ENCODE results near the gene LY86.

LY86 gene

DNA sequence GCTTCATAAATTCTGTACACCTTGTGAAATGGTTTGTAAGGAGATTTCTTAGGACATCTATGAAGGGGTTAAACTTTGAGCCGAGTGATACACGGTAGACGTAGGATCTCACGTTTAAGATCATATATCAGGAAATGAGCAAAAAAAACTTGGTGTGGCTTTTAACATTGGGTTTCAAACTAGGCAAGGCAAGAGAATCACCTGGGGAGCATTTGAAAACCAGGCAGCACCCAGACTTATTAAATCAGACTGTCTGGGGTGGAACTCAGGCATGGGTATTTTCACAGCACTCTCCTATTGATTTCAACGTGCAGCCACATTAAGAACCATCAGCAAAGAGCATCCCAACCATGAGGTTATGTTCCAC, 26.4 kb downstream of the LY86 start:
- Histone ChIP-seq H3K36me3 (ENCODE audit: control insufficient read depth, low read length) (peaks cover 20% of the 10 kb centered on the region), H3K9me2 (replicated peaks; ENCODE audit: control insufficient read depth, low read length) (no peaks in the 10 kb centered on the region), H4K20me1 (ENCODE audit: control insufficient read depth, insufficient read depth, low read depth, low read length) (no peaks in the 10 kb centered on the region), H3K79me2 (ENCODE audit: control insufficient read depth, low read length) (no peaks in the 10 kb centered on the region), H3K4me3 (ENCODE audit: low read length) (no peak overlapping the region), H3K27ac (ENCODE audit: low read depth, low read length) (no peak overlapping the region), H3K4me1 (ENCODE audit: control insufficient read depth, low read length) (peaks cover 11% of the 10 kb centered on the region), H3K4me2 (ENCODE audit: low read length) (no peak overlapping the region), H3F3A (ENCODE audit: control insufficient read depth, insufficient read depth) (no peaks in the 10 kb centered on the region; the same call in 1 of the 2 replicates), H3K27me3 (ENCODE audit: control insufficient read depth, low read length) (no peaks in the 10 kb centered on the region), H3K9me3 (ENCODE audit: control insufficient read depth, insufficient read depth, low read length) (peaks cover 12% of the 10 kb centered on the region)
- TF ChIP-seq, protein P1, sequence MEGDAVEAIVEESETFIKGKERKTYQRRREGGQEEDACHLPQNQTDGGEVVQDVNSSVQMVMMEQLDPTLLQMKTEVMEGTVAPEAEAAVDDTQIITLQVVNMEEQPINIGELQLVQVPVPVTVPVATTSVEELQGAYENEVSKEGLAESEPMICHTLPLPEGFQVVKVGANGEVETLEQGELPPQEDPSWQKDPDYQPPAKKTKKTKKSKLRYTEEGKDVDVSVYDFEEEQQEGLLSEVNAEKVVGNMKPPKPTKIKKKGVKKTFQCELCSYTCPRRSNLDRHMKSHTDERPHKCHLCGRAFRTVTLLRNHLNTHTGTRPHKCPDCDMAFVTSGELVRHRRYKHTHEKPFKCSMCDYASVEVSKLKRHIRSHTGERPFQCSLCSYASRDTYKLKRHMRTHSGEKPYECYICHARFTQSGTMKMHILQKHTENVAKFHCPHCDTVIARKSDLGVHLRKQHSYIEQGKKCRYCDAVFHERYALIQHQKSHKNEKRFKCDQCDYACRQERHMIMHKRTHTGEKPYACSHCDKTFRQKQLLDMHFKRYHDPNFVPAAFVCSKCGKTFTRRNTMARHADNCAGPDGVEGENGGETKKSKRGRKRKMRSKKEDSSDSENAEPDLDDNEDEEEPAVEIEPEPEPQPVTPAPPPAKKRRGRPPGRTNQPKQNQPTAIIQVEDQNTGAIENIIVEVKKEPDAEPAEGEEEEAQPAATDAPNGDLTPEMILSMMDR (IDR thresholded peaks at IDR 0.05; ENCODE audit: low read depth, low read length, poor library complexity, severe bottlenecking) = no peak

DNA sequence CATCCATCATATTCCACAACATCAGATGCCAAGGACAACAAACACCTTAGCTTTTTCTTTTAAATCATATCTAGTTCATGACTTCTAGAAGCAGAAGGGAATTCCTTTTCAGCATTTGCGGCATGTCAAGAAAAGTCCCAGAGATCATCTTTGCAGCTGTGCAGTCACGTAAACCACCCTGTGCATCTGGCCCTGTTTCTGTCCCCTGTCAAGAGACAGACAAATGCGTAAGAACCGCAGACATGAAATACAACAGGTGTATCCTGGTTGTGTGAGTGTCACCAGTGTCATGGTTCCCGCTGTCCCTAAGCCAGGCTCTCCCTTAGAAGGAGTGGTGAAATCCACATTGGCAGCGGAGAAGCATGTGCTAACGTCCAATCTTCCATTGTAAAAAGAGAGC, 28.1 kb downstream of the LY86 start:
- Histone ChIP-seq H3K9me2 (replicated peaks; ENCODE audit: control insufficient read depth, low read length) (no peaks in the 10 kb centered on the region), H3K4me3 (ENCODE audit: low read length) (no peak overlapping the region), H4K20me1 (ENCODE audit: control insufficient read depth, insufficient read depth, low read depth, low read length) (no peaks in the 10 kb centered on the region), H3F3A (ENCODE audit: control insufficient read depth, insufficient read depth) (no peaks in the 10 kb centered on the region), H3K9me3 (ENCODE audit: control insufficient read depth, insufficient read depth, low read length) (peaks cover 9% of the 10 kb centered on the region), H3K4me1 (ENCODE audit: control insufficient read depth, low read length) (no peaks in the 10 kb centered on the region), H3K4me2 (ENCODE audit: low read length) (no peak overlapping the region), H3K36me3 (ENCODE audit: control insufficient read depth, low read length) (peaks cover 10% of the 10 kb centered on the region), H3K27me3 (ENCODE audit: control insufficient read depth, low read length) (no peaks in the 10 kb centered on the region), H3K79me2 (ENCODE audit: control insufficient read depth, low read length) (no peaks in the 10 kb centered on the region), H3K27ac (ENCODE audit: low read depth, low read length) (no peak overlapping the region)
- no peak for TF ChIP-seq EZH2phosphoT487 (IDR thresholded peaks at IDR 0.05; ENCODE audit: borderline replicate concordance, low read length)
- TF ChIP-seq, protein P1 (IDR thresholded peaks at IDR 0.05; ENCODE audit: low read depth, low read length, poor library complexity, severe bottlenecking) = no peak

DNA sequence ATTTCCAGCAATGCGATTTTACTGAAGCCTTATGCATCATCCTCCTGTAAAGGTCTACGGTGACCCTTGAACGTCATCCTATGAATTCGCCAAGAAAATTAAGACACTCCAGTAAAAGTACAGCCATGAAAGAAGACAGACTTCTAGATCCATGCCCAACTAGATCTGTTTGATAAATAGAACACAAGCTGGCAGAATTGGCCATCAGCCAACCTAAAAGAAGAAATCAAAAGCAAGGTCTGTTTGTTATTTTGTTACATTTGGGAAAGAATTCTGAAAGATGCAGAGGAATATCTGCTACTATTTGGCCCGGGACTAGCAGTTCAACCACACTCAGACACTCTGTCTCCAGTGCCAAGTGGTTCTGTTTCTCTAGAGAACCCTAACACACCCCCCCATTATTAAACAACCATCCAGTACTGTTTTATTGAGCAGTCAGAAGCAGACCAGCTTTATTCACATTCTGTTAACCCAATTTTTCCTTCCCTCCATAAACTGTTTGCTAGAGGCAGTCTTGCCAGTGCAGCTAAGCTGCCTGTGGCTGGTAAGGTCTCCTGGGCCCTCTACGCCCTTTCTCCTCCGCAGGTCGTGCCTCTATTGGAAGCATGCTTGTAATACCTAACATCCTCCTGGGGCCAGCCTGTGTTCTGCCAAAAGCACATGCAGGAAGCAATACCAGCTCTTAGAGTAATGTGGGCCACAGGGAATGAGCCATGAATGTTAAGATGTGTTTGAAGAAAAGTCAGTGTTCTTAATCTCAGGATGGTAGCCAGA, 30.7 kb downstream of the LY86 start:
- no peaks in the 10 kb centered on the region for H3F3A ChIP-seq (ENCODE audit: control insufficient read depth, insufficient read depth)
- no peak overlapping the region for H3K4me2 ChIP-seq (ENCODE audit: low read length)
- no peaks in the 10 kb centered on the region for H3K27me3 ChIP-seq (ENCODE audit: control insufficient read depth, low read length)
- TF ChIP-seq, protein P1 (IDR thresholded peaks at IDR 0.05; ENCODE audit: low read depth, low read length, poor library complexity, severe bottlenecking) = no peak
- no peak for TF ChIP-seq EZH2phosphoT487 (IDR thresholded peaks at IDR 0.05; ENCODE audit: borderline replicate concordance, low read length)
- no peaks in the 10 kb centered on the region for H3K79me2 ChIP-seq (ENCODE audit: control insufficient read depth, low read length)
- H3K9me2 ChIP-seq (replicated peaks; ENCODE audit: control insufficient read depth, low read length) = no peaks in the 10 kb centered on the region; the same call in 1 of the 2 replicates
- no peak overlapping the region for H3K27ac ChIP-seq (ENCODE audit: low read depth, low read length)
- no peaks in the 10 kb centered on the region for H3K4me1 ChIP-seq (ENCODE audit: control insufficient read depth, low read length)
- no peak overlapping the region for H3K4me3 ChIP-seq (ENCODE audit: low read length)
- no peaks in the 10 kb centered on the region for H3K9me3 ChIP-seq (ENCODE audit: control insufficient read depth, insufficient read depth, low read length)
- H3K36me3 ChIP-seq (ENCODE audit: control insufficient read depth, low read length) = peaks cover 7% of the 10 kb centered on the region
- no peaks in the 10 kb centered on the region for H4K20me1 ChIP-seq (ENCODE audit: control insufficient read depth, insufficient read depth, low read depth, low read length)

Data from DOHH2 (cell line).